Heart left ventricle (tissue), 16 donors: Measurements from ENCODE around the gene OMG. TPM values are rescaled to one million over a fixed set of nuclear protein-coding genes. Genes with fewer than 3 reads are reported as not detected.
A peak's percentile ranks its signal among the peaks of the same experiment; 100 is the strongest.

Experiments
- ATAC-seq, 4 donors: fragments of 200-7000 bp; cut with Tn5 transposase; one replicate each; pipeline ENCODE4 v1.9.1; 2020 to 2022; ENCODE audit warnings: moderate library complexity in 4 of 4, mild to moderate bottlenecking in 3 of 4, moderate number of reproducible peaks in 1 of 4
- DNase-seq, 5 donors: peaks; one replicate each; pipeline ENCODE4 v3.0.0-alpha.2; 2020
- H3K27ac ChIP-seq, 12 donors: fragments of 200-600 bp; sonication (generic) in 4 of 12; one replicate each; pipeline versions ENCODE4 v1.5.0 to v1.8.0; 2016 to 2022; ENCODE audit warnings: mild to moderate bottlenecking in 2 of 12
- H3K27me3 ChIP-seq, 9 donors: fragments of 200-600 bp; sonication (generic) in 2 of 9; one replicate each; pipeline versions ENCODE4 v1.5.1 to v1.8.0; 2016 to 2022; ENCODE audit warnings: mild to moderate bottlenecking in 3 of 9
- H3K36me3 ChIP-seq, 9 donors: fragments of 200-600 bp; sonication (generic) in 2 of 9; one replicate each; pipeline versions ENCODE4 v1.5.0 to v1.8.0; 2018 to 2022; ENCODE audit warnings: mild to moderate bottlenecking in 2 of 9
- H3K4me1 ChIP-seq, 12 donors: fragments of 200-600 bp; sonication (generic) in 4 of 12; one replicate each; pipeline versions ENCODE4 v1.5.0 to v1.8.0; 2016 to 2022; ENCODE audit warnings: mild to moderate bottlenecking in 3 of 12
- H3K4me3 ChIP-seq, 12 donors: fragments of 200-600 bp; sonication (generic) in 4 of 12; one replicate each; pipeline versions ENCODE4 v1.5.0 to v1.8.0; 2017 to 2022; ENCODE audit warnings: mild to moderate bottlenecking in 9 of 12, moderate library complexity in 4 of 12
- H3K9me3 ChIP-seq, 12 donors: fragments of 200-600 bp; sonication (generic) in 4 of 12; one replicate each; pipeline versions ENCODE4 v1.5.0 to v1.8.0; 2016 to 2022; ENCODE audit warnings: mild to moderate bottlenecking in 1 of 12
- POLR2A ChIP-seq, 2 donors: fragments of 450-650 bp; IDR thresholded peaks; one replicate each; pipeline ENCODE4 v1.6.1; 2017; ENCODE audit warnings: antibody characterized with exemption in 2 of 2, mild to moderate bottlenecking in 2 of 2, moderate library complexity in 2 of 2
- WGBS, 4 donors: extraction: QIAGEN DNeasy Blood & Tissue Kit in 2 of 4; methylation state at CpG; one replicate each; pipeline versions ENCODE4 v1.1.5 to v1.1.7; 2013 to 2018; 5-methylcytosine and 5-hydroxymethylcytosine counted together
- intact Hi-C, 10 donors: fragments of 100-400 bp; cut with DNase I; formaldehyde crosslinking; loops; one replicate each; pipeline versions ENCODE4 v1.11.1 to v1.14.2; 2022
- polyA plus RNA-seq, 2 donors: library from polyadenylated mRNA; stranded (reverse); fragments of 200-250 nt; gene quantifications; one replicate each; pipeline ENCODE4 v1.2.3, GENCODE V29; 2013
- total RNA-seq, 9 donors: library from RNA; depleted of rRNA in 2 of 9; stranded (reverse); fragments of >200 nt in 2 of 9; fragmentation: NEBNext Ultra II Directional in 3 of 9; extraction: Animal tissue kit (Norgen Biotek cat#: 25700) in 3 of 9; gene quantifications; one replicate each; pipeline versions ENCODE4 v1.1.0 to v1.2.4, GENCODE V29; 2016 to 2023
- TF ChIP-seq, protein P1 (sequence below), 12 donors: fragments of 200-600 bp; sonication (generic) in 4 of 12; IDR thresholded peaks; one replicate each; pipeline versions ENCODE4 v1.5.0 to v1.8.0; 2018 to 2022; ENCODE audit warnings: antibody characterized with exemption in 12 of 12, mild to moderate bottlenecking in 5 of 12
- donor health status: ischemic (EF 13 %, LVEDD 7.1; RV severe dilation, severe dysfunction).
- donor health status: healthy with polysubstance abuse.
- donor health status: DM: no; HTN: yes; CAD: no.
- donor health status: DM: no; HTN: no; CAD: no.
- donor health status: ischemic (EF 25% LVEDD 6.9; RV normal size, moderate dysfunction).
- donor health status: ischemic (EF 25% LVEDD 5.7; RV mildly dilated, moderate dysfunction).
- donor health status: healthy.
- donor health status: DM: yes; HTN: yes; CAD: no.
- donor health status: ischemic (EF 35%, LVEDD 5.7; RV mildly dilated, moderate dysfunction).
- donor health status: nonischemic (EF 11% LVEDD 7.7; RV severe dilation, severe dysfunction).
- donor health status: DM: yes; HTN: yes; CAD: no.
- donor health status: PGD.
- donor health status: ischemic (EF 29% LVEDD 5.4; RV normal size, mild dysfunction).
- donor health status: nonischemic (EF 23%, LVEDD 6.1; RV moderate dilation, normal function).

Gene OMG
- total and polyA plus RNA-seq, 11 donors, result 0.14 to 2.2 (median 0.56) TPM; not detected in 6

DNA sequence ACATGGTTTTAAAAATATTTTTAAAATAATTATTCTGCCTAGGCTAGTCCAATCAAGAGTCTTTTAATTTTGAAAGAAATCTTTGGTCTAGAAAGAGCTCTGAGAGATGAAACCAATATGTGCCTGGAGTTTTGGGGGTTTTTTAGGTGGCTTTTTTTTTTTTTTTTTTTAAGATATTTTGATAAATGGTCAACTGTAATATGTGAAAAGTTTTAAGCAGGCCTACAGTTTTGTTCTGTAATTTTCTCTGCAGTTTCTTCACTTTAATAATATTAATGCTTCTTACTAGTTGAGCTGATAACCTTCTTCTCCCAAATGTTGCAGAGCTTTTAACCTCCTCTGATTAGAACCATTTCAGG is 45.1 kb downstream of the OMG start:
- Histone ChIP-seq H3K27ac (no peak overlapping the region), H3K4me1 (peaks cover 0 to 24% (median 16%) of the 10 kb centered on the region in 12 donors), H3K36me3 (peaks cover 0 to 59% (median 12%) of the 10 kb centered on the region in 9 donors), H3K27me3 (no peaks in the 10 kb centered on the region), H3K4me3 (no peak overlapping the region), H3K9me3 (no peaks in the 10 kb centered on the region)
- ATAC-seq (no peak), DNase-seq (no peak)
- intact Hi-C loops, result no loop called here
- TF ChIP-seq, protein P1, sequence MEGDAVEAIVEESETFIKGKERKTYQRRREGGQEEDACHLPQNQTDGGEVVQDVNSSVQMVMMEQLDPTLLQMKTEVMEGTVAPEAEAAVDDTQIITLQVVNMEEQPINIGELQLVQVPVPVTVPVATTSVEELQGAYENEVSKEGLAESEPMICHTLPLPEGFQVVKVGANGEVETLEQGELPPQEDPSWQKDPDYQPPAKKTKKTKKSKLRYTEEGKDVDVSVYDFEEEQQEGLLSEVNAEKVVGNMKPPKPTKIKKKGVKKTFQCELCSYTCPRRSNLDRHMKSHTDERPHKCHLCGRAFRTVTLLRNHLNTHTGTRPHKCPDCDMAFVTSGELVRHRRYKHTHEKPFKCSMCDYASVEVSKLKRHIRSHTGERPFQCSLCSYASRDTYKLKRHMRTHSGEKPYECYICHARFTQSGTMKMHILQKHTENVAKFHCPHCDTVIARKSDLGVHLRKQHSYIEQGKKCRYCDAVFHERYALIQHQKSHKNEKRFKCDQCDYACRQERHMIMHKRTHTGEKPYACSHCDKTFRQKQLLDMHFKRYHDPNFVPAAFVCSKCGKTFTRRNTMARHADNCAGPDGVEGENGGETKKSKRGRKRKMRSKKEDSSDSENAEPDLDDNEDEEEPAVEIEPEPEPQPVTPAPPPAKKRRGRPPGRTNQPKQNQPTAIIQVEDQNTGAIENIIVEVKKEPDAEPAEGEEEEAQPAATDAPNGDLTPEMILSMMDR (IDR thresholded peaks at IDR 0.05), result no peak
- TF ChIP-seq POLR2A (IDR thresholded peaks at IDR 0.05), result no peak

DNA sequence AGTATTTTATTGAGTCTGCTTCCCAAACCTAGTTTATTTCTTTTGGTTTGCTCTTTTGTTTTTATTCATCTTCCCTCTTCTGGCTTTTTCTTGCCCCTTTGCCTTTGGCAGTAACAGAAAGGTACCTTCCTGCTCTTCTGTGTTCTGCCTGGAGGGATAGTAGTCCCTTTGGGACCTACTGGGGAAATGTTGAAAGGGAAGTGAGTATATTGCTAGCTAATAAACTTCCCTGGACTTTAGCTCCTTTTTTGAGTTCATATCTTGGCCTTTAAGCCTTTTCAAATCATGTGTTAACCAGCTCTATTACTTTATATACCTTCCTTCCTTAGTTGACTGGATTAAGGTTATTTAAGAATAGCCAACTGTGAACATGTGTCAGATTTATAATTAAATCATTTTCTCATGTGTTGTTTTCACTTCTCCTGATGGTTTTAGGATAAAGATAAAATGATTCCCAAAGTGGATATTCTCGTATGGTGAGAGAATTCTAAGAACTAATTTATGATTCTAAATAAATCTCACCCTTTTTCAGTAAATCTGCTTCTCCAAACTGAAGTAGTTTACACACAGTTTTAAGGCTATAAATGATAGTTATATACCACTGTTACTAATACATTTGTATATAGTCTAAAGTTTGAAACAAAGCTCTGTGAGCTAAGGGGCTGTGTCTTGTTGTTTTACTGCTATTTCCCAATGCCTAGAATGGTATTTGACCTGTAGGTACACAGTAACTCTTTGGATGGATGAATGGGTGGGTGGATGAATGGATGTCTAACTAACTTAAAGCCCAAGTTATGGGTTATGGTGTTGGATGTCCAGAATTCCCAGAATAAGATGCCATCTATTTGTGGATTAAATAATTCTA is 45.7 kb downstream of the OMG start:
- DNase-seq, result no peak
- no peaks in the 10 kb centered on the region for H3K27me3 ChIP-seq
- peaks cover 0 to 61% (median 12%) of the 10 kb centered on the region in 9 donors for H3K36me3 ChIP-seq
- H3K27ac ChIP-seq, result peak overlapping the region in 2 of 12 donors; percentile 3 to 19
- peak in 2 of 4 donors; percentile 31 to 47 for ATAC-seq
- no peaks in the 10 kb centered on the region for H3K9me3 ChIP-seq
- H3K4me3 ChIP-seq, result no peak overlapping the region
- 24 to 55% (median 33%) methylated on average over 1 of the region's 1 CpG for WGBS, 4 donors
- intact Hi-C loops, result no loop called here
- peaks cover 0 to 21% (median 16%) of the 10 kb centered on the region in 12 donors for H3K4me1 ChIP-seq
- TF ChIP-seq, protein P1 (IDR thresholded peaks at IDR 0.05), result no peak
- TF ChIP-seq POLR2A (IDR thresholded peaks at IDR 0.05), result no peak

DNA sequence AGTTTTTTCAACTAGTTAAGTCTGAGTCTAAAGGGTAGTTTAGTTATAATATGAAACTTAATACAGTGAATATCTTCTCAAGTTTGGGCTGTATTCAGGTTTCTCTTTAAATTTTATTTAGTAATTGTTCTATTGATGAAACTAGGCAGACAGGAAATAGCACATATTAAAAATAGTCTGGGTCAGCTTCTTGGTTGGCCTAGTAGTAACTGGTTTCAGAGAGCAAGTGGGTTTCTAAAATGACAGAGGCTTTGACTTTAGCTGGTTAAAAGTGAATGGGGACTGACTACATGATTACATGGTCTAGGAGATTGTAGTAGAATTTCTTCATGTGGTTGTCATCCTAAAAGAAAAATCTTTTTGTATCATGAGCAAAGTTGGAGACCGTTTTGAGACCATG is 46.8 kb downstream of the OMG start:
- H3K27ac ChIP-seq, result peak overlapping the region in 2 of 12 donors; percentile 24 to 25
- DNase-seq (no peak), ATAC-seq (no peak)
- H3K4me3 ChIP-seq, result no peak overlapping the region
- TF ChIP-seq, protein P1 (IDR thresholded peaks at IDR 0.05), result no peak
- no peak for TF ChIP-seq POLR2A (IDR thresholded peaks at IDR 0.05)
- H3K9me3 ChIP-seq, result no peaks in the 10 kb centered on the region
- intact Hi-C loops, result no loop called here
- H3K27me3 ChIP-seq, result no peaks in the 10 kb centered on the region
- H3K4me1 ChIP-seq, result peaks cover 0 to 21% (median 16%) of the 10 kb centered on the region in 12 donors
- 56 to 72% (median 60%) methylated on average over 1 of the region's 1 CpG for WGBS, 4 donors
- peaks cover 0 to 69% (median 19%) of the 10 kb centered on the region in 9 donors for H3K36me3 ChIP-seq

DNA sequence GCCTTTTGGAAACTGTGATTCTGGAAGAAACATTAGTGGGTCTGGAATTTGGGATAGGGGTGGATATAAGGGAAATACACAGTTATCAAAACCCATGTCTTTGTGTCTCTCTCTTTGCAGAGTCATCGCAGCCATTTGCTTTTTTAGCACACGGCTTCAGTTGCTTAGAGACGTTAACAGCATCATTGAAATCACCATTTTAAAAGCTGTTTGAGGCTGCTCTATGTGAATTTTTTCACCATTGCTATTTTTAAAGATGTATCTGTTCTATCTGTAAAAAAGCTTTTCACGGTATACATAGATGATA is 47.3 kb downstream of the OMG start:
- no peak for DNase-seq
- TF ChIP-seq POLR2A (IDR thresholded peaks at IDR 0.05), result no peak
- TF ChIP-seq, protein P1 (IDR thresholded peaks at IDR 0.05), result no peak
- intact Hi-C loops, result loop anchor here in 1 of 10 donors (10.0 kb wide), 1 partner anchor 105 kb away; no protein-coding TSS in a partner anchor

More for the DNA sequence above, 47.3 kb downstream of the OMG start:
- no peaks in the 10 kb centered on the region for H3K9me3 ChIP-seq
- H3K4me1 ChIP-seq, result peaks cover 0 to 21% (median 16%) of the 10 kb centered on the region in 12 donors
- 70 to 78% (median 72%) methylated on average over 4 of the region's 4 CpGs for WGBS, 4 donors
- no peak overlapping the region for H3K4me3 ChIP-seq
- H3K36me3 ChIP-seq, result peaks cover 0 to 69% (median 23%) of the 10 kb centered on the region in 9 donors
- peak overlapping the region in 3 of 12 donors; percentile 10 to 25 (median 24) for H3K27ac ChIP-seq
- no peaks in the 10 kb centered on the region for H3K27me3 ChIP-seq
- no peak for ATAC-seq
